UCSD-AML1 (cell line): ENCODE measurements around the gene FDX1.

Source experiments
- DNase-seq: peaks from one replicate; lab custom pipeline; 2025; ENCODE audit not compliant: unreplicated experiment; lab: John Stamatoyannopoulos, UW

FDX1 gene

DNA sequence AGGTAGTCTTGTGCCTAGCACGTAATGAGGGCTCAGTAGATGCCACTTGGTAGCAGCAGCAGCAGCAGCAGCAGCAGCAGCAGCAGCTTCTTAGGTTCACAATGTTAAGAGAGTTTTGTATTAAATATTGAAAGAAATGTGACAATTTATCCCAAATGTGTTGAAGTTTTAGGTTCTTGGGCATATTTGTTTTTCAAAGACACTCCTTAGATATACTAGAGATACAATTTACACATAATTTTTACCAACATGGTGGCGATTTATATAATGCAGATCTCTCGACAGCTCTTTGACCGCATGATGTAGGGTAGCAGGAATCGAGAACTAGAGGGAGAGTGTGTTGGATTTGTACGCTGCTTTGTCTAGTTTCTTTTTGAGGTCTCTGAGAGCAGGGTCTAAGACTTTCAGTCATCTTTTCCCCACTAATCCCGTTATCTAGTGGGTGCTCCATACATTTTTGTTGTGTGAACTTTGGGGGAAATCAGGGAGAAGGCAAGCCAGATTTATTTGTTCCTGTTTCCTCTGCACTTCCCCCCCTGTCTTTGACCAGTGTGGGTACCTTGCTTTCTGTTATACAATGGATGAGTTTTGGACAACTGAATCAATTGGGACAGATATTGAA is 1.4 kb downstream of the FDX1 start:
- DNase-seq = no peak

DNA sequence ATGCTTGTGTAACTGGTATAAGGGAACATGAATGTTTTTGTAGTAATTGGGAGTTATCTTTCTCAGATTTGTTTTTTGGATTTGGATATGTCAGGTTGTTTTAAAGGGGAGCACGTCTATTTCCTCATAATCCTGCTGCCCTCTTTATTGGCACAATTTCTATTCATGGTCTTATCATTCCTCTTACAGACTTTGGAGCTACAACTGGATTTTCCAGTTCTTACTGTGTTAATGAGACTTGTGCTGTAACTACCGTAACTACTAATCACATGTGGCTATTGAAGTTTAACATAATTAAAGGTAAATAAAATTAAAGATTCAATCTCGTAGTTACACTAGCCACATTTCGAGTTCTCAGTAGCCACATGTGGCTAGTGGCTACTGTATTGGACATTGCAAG is 1.9 kb downstream of the FDX1 start:
- no peak for DNase-seq

DNA sequence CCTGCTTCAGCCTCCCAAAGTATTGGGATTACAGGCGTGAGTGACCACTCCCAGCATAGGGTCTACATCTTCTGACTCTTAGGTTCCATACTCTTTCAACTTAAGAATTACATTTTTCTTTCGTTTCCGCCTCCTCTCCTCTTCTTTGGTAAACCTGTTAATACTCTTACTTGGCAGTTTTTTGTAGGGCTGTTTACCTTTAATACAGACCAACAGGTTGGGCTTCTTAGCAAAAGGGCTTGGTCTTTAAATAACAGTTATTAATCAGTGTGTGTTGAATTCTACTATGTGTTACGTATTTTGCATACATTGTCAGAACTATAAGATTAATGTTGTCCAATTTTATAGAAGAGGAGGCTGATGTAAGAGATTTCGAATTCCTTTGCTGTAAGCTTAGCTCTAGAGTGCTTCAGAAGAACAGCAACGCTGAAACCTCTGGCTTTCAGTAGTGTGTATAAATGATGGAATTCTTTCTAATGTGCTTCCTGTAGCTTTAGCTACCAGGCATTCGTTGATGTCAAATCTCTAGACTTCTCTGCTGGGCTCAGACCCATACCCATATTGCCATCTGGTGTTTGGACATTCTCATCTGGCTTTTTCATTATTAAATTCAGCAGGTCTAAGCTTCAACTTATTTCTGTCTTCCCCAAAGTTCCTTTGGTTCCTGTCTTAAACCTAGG is 3.1 kb downstream of the FDX1 start:
- no peak for DNase-seq

DNA sequence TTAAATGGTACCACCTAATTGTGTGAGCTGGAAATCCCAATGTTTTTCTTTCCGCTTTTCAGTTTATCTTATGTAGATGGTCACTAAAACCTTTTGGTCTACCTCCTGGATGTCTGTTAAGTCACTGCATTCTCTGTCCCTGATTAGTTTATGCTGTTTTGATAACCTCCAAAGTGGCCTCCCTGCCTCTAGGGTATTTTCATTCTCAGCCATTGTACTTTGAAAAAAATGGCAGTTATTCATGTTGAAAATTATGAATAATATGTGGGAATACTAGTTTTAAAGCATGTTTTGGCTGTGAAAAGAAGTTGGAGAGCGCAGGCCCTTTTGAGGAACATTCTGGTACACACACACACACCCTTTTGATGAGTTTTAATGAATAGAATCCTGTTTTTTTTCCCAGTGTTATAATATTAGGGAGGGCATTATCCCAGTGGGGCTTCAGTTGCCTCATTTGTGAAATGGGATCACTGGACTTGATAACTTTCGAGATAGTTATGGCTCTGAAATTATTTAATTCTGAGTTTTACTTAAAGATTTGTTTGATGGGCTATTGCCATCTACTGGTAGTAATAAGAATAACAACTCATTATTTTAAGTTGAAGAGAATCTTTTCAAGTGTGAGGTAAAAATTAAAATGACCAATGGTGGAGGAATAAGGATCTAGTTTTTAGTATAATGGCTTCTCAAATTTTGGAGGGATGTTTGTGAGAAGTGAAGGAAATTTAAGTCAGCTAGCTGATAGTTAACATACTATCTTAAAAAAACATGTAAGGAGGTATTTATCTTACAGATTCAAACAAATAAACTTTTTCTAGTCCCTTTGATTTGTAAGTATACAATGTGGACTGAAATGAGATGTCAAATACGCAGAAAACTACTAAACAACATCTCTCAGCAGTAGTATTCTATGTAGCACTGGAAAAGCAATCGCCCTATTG is 3.9 kb downstream of the FDX1 start:
- no peak for DNase-seq

DNA sequence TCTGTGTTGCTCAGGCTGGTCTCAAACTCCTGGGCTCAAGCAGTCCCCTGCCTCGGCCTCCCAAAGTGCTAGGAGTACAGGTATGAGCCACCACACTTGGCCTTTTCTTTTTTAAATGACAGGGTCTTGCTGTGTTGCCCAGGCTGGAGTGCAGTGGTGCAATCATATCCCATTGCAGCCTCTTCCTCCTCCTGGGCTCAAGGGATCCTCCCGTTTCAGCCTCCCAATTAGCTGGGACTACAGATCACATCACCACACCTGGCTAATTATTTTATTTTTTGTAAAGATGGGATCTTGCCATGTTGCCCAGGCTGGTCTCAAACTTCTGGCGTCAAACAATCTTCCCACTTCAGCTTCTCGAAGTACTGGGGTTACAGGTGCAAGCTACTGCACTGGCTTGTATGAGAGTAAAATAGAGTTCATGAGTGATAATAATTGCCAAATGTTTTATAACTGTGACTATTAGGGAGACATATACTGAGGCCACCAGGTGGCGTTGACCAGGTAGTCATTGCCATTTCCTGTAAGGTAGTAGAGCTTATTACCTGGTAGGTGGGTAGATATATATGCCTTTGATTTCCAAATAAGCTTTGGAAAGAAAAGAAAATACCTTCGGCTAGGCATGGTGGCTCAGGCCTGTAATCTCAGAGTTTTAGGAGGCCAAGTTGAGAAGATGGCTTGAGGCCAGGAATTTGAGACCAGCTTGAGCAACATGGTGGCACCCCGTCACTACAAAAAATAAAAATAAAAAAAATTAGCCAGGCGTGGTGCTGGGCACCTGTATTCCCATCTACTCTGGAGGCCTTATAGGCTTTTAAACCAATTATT is 5.4 kb downstream of the FDX1 start:
- DNase-seq = no peak

DNA sequence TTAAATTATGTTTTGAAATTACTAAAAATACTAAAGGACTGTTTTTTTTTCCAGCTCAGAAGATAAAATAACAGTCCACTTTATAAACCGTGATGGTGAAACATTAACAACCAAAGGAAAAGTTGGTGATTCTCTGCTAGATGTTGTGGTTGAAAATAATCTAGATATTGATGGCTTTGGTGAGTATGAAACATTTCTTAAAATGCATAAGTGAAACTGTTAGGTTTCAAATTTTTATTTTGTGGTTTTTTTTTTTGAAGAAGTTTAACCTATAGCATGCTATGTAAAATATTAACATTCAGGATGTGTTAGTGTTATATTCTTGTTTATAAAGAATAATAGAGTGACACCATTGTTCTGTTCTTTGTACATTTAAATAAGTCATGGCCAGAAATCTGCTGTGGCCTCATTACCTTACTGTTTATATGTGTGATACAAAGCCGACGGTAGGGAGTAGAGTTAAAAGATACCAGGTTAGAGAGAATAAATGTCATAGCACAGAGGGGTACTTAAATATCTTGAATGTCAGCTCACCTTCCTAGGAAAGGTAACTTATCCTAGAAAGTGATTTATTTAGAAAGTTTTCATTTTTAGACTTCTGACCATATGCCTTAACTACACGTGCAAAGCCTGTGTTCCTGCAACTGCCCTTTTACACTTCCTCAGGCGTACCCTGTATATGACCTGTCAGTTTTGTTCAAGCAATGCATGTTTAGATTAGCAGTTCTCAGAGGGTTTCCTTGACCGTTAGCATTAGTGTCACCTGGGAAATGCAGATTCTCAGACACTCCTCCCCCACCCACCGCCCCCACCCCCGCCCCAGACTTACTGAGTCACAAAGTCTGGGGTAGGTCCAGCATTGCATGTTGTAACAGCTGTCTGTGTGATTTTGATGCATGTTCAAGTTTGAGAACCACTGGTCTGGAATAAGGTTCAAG is 6.3 kb downstream of the FDX1 start:
- DNase-seq = no peak

DNA sequence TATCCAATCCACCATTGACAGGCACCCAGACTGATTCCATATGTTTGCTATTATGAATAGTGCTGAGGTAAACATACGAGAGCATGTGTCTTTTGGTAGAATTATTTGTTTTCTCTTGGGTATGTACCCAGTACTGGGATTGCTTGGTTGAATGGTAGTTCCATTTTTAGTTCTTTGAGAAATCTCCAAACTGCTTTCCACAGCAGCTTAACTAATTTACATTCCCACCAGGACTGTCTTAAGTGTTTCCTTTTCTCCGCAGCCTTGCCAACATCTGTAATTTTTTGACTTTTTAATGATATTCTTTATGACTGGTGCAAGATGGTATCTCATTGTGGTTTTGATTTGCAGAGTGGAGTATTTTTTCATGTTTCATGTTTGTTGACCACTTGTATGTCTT is 8.3 kb downstream of the FDX1 start:
- DNase-seq = no peak

DNA sequence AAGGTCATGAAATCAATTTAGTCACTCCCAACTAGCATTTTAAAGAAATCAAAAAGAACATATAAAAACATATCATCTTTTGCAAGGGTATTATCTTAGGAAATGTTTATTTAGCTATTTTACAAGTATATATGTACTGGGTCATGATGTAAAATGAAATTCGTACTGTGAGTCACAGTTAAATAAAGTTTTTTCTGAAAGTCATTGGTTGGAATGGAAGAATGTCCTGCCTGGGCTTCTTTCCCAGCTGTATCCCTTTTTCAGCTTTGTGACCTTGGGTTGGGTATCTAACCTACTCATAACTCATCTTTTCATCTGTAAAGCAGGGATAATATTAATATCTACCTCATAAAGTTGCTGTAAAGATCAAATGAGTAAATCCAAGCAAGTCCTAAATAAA is 15.7 kb downstream of the FDX1 start:
- no peak for DNase-seq

DNA sequence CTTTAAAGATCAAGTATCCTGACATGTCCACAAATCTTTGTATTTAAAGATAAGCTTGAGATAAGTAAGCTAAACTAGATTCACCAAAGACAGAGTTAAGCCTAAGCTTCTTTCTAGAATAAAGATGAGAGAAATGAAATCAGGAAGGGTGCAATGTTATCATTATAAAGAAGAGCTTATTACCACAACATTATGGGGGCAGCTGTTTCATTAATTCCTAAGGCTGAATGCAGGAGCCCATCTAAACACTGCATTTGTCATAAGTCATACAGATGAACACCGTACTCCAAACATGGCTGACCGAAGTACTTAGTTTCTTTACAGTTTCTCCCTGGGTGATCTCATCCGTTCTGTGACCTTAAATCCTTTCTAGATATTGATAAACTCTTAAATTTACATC is 16.3 kb downstream of the FDX1 start:
- no peak for DNase-seq

DNA sequence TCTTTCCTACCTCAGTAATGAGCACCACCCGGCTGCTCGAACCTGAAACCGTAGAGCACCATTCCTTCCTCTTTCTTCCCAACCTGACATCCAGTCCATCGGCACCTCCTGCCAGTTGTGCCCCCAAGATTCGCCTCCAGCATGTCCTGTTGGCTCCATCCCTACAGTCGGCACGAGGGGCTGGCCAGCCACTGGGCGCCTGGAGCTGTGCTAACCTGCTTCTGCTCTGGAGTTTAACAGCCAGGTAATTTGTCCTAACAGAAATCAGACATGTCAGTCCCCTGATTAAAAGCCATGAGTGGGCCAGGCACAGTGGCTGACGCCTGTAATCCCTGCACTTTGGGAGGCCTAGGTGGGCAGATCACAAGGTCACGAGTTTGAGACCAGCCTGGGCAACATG is 16.8 kb downstream of the FDX1 start:
- no peak for DNase-seq

DNA sequence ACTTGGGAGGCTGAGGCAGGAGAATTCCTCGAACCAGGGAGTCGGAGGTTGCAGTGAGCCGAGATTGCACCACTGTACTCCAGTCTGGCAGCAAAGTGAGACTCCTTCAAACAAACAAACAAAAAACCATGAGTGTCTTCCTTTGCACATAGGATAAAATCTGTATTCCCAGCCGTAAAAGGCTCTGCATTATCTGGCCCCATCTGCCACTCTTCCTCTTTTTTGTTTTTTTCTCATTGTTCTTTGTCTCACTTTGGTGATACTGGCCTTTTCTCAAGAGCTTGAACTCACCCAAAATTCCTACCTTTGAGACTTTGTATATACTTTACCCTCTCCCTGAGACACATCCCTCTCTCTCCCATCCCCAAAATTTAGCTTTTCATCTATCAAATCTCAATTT is 17.6 kb downstream of the FDX1 start:
- DNase-seq = no peak

DNA sequence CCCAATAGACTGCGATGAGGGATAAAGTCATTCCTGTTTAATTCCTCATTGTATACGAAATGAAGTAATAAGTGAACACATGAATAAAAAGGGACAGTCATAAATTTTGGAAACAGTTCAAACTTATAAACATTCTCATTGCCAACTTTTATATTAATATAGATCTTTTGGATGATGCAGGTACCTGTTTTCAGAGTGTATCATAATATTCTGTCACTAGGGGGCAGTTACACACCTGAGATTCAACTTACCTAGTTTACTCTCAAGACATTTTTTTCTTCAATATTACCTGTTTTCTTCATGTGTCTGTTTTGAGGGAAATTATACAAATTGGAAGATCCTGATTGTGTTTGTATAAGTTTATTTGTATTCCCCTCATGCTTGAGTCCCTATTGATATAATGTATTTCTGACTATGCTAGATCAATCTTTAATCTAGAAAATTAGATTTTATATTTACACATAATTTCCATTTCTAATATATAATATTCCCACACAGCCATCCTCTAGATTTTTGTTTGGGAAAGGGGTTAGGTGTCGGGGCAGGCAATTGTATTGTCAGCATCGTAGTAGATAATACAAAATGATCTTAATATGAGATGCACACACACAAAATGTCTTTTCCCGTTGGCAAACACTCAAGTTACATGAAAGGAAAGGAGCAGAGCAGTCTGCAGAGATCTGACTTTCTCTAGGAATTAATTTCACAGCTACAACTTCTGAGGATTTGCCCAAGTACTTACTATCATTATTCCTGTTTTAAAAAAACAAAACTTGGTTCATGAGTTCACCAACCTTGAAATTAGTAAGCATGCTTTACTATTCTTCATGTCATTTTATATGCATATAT is 18.4 kb downstream of the FDX1 start:
- DNase-seq = no peak

DNA sequence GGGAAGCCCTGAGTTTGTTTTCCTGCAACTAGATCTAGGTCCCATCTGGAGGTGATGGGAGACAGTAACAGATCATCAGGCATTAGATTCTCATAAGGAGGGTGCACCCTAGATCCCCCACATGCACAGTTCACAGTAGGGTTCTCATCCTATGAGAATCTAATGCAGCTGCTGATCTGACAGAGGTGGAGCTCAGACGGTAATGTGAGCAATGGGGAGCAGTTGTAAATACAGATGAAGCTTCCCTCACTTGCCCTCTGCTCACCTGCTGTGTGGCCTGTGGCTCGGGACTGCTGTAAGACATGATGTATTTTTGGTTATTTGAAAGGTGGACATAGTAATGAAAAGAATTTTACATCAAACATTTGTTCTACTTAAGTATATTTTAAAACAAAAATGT is 20.5 kb downstream of the FDX1 start:
- DNase-seq = no peak

DNA sequence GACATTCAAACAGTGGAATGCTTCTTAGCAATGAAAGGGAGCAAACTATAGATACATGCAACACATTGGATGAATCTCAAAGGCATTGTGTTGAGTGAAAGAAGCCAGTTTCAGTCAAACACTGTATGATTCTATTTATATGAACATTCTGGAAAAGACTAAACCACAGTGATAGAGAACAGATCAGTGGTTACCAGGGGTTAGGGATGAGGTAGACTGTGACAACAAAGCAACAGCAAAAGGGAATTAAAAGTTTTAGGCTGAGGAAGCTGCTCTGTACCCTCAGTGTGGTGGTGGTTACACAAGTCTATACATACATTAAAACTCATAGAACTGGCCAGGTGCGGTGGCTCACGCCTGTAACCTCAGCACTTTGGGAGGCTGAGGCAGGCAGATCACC is 23.0 kb downstream of the FDX1 start:
- DNase-seq = no peak

DNA sequence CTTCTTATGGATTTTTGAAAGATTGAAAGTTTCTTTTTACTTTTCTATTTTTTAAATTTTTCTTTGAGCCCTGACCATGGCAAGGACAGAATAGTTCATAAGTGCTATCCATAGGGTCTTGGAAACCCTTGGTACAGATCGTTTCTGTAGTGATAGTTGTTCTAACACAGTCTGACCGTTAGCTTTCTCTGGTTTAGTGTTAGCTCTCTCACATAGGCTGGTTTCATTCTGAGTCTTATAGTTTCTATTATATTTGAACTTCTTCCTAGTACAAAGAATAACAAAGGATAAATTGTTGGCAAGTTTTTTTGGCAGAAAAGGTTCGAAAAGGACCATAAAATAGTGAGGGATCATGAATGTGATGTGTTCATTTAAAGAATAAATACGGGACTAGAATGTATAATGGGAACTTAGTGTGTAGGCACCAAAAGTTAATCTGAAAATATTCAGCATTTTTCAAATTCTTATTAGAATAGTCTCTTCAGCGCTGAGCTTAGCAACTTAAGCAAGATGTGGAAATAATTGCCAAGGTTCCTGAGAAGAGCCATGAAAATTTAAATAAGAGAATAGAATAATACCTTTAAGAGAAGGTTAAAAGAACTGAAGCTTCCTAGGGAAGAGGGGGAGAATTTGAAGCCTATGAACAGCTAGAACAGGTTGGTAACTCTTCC is 24.1 kb downstream of the FDX1 start:
- no peak for DNase-seq

DNA sequence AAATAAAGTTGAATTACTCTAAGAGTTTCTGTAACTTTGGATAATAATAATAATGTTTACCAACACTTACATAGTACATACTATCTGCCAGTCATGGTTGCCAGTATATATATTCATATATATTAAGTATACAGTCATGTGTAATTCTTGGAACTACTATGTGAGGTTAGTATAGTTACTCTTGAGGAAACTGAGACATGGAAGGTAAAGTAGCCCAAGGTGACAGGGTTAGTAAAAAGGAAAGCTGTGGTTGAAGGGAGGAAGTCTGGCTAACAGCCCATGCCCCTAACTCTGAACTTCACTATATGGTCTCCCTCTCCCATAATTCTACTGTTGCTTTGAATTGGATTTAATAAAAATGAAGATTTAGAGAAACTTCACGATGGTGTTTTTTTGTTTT is 24.9 kb downstream of the FDX1 start:
- DNase-seq = no peak

DNA sequence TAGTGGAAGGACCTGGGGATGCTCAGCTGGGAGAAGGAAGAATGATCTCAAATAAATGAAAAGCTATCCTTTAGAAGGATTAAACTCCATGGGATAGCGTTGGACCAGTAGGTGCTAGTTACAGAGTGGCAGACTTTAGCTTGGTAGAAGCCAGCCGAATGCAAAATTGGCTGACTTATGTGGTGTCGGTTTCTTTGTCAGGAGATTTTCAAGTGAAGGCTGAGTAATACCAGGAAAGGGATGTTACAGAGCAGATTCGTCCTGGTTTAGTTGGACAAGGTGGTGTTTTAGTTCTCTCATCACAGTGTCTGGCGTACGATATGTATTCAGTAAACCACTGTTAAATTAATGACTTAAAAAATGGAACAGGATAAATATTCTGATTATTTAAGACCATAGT is 26.0 kb downstream of the FDX1 start:
- DNase-seq = no peak

DNA sequence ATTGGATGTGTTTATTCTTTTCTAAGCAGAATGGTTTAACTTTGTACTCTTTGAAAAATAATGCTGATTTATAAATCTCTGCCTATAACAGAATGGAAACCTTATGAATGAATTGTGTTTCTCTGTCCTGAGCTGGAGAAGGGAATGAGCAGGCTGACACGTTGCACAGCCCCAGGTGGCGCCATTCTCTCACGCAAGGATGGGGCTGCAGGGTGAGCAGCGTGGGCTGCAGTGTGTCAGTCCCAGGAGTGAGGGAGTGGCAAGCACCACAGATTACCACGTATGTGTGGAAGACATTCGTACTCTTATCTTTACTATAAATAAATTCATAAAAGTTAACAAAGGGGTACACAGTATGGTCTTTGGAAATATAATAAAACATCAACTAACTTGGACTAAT is 33.4 kb downstream of the FDX1 start:
- peak; percentile 54 for DNase-seq

DNA sequence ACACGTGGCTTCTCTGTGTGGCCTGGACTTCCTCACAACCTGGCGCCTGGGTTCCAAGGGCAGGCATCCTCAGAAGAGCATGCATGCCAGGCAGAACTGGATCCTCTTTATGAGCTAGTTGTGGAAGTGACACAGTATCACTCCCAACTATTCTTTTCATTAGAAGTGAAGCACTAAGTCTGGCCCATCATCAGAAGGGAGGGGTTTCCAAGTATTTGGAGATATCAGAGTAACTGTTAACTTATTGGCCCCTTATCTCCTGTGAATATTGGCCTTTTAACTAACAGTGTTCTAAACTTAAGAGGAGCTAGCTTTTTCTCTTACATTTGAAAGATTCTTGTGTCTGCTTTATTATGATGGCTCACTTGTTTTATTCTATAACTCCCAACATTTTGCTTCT is 35.5 kb downstream of the FDX1 start:
- no peak for DNase-seq
